Amniotic epithelial cell (primary cell): ENCODE results near the gene HTR6.
"Not testable (repeated sequence)": the region's sequence is repeated elsewhere in the genome, so short reads cannot be mapped to it uniquely, and the experiment has no call there.

Experiments
- DNase-seq: peaks from one replicate; pipeline ENCODE4 v3.0.0-alpha.2; 2010; ENCODE audit warnings: low read depth

Gene HTR6

DNA sequence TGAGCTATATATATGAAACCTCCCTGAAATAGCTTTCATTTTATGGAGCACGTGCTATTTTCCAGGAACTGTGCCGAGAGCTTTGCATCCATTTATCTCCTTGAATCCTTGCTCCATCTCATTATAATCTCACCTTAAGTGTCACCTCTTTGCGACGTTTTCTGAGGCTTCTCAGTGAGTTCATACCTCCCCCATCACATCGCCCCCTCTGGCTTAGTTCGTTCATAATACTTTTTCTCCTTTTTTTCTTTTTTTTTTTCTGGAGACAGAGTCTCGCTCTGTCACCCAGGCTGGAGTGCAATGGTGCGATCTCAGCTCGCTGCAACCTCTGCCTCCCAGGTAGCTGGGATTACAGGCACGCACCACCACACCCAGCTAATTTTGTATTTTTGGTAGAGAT, 25.4 kb upstream of the HTR6 start:
- DNase-seq, result not testable (repeated sequence)

DNA sequence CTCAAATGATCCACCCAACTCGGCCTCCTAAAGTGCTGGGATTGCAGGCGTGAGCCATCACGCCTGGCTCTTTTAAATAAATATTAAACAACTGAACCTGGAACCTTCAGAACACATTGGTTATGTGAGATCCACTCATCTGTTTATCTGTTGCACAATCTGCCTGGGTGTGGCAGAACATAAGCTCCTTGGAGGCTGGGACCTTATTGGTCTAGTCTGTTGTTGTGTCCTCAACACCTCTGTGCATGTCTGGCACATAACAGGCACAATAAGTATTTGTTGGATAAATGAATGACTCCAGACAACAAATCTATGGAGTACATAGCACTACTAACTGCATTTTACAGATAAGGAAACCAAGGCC, 24.7 kb upstream of the HTR6 start:
- peak; percentile 69 for DNase-seq

DNA sequence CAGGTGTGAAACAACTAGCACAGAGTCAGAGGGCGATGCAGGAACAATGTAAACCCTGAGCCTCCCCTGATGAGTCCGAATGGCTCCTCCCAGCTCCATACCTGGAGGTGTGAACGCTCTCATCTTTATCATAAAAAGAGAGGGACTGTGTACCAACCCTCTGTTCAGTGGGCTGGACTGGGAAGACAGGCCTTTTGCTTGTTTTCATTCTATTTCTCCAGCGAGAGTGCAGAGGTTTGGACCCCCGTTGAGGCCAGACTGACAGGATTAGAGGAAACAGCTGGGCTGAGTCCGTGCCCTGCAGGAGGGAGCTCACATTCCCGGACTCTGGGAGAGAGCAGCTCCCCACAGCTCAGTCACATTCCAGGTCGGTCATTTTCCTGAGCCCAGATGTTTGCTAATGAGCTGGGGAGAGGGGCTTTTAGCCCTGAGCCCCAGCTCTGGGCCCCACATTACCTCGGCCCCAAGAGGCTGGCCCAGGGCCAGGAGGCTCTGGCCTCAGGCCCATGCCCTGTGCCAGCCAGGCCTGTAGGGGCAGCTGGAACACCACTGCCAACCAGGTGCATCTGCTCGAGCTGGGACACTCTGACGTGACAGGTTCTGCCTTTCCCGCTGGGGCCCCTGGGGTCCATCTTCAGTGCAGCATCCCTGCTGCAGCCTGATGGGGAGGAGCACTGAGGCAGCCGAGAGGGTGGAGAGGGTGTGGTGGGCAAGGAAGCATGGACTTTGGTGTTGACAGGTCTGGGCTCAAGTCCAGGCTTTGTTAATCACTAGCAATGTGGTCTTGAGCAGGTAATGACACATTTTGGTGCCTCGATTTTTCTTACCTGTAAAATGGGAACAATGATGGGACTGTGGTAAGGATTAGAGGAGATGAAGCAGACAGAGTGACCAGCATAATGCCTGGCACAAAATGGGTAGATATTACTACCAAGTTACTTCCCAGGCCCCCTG, 24.0 kb upstream of the HTR6 start:
- no peak for DNase-seq

DNA sequence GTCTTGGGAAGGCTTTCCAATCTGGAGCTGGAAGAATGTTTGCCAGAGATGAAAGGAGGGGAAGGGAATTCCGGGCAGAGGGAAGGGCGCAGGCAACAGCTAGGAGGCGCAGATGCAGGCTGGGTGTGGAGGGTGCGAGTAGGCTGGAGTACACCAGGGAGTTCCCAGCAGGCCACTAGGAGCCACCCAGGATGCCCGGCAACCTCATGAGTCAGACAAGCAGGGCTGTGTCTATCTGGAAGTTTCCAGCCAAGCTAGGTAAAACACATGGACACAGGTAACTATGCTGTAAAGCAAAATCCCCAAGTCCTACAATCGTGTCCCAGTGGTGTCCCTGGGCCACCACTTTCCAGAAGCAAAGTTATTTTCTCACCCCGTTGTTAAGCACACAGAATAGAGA, 21.6 kb upstream of the HTR6 start:
- peak; percentile 25 for DNase-seq

DNA sequence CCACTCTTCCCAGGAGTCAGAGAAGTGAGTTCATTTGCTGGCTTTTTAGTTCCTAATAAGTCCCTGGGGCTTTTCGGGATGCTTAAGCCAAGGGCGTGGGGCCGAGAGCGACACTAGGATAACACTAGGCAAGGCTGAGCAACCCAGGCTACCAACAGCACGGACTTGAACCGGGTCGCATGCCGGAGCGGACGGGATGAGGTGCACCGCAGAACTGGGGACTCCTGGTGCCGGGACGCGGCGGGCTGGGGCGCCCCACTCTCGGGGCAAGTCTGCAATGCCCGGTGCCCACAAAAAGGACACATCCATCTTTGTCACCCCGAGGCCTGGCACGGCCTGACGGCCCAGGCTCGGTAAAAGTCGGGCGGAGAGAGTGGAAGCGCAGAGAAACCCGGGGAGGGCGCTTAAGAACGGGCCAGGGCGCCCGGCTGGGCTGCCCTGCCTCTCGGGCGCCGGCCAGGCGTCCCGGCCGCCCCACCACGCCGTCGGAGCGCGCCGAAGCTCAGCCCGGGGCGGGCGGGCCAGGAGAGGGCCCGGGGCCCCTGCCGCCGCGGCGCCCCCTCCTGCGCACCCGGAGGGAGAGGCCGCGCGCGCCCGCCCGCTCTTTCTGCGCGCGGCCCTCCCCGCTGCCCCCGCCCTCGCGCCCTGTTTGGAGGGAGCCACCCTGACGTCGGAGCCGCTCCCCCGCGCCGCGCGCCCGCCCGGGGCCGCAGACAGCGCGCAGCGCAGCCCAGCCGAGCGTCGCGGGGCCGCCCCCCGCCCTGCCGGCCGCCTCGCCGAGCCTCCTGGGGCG, 20.9 kb upstream of the HTR6 start, which contains the start of gene NBL1:
Gene NBL1 (plus strand): TSS at position 710 of the 793 bp plus-strand sequence. CDS start 10,720 bp downstream, outside the sequence.
- peak; percentile 51 for DNase-seq

DNA sequence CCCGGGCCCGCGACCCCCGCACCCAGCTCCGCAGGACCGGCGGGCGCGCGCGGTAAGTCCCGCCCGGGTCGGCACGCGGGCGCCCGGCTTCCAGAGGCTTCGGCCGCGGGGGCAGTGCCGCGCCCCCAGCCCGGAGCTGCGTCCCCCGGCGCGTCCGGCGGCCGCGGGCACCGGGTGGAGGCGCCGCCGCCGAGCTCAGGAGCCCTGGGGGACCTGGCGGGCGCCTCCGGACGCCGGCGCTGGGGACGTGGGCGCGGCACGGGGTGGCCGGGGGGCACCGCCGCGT, 20.3 kb upstream of the HTR6 start:
- DNase-seq, result no peak

DNA sequence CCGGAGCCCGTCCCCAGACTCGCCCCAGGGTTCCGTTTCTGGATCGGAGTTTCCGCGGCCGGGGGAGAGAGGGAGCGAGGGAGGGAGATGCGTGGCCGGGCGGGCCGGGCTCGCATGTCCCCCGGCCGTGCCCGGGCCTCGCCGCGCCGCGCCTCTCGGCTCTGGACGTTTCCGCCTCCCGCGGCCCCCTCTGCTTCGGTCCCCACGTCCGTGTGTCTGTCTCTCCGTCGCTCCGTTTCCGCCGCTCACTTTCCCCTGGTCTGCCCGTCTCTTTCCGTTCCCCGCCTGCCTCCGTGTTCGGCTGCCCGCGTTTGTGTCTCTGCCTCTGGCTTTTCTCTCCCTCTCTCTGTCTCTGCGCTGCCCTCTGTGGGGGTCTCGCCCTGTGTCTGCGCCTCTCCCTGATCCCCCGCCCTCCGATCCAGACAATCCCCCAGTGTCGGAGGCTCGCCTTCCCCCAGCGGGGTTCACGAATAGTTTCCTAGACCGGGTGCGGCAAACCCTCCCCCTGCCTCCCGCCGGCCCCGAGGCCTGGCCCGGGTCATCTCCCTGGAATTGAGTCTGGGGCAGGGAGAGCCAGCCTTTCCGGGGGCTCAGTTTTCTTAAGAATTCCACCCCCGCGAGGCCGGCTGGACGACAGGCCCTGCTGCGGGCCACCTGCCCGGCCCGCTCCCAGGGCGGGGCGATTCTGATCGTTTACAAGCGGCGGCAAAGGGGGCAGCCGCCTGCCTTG, 19.8 kb upstream of the HTR6 start:
- DNase-seq, result no peak

DNA sequence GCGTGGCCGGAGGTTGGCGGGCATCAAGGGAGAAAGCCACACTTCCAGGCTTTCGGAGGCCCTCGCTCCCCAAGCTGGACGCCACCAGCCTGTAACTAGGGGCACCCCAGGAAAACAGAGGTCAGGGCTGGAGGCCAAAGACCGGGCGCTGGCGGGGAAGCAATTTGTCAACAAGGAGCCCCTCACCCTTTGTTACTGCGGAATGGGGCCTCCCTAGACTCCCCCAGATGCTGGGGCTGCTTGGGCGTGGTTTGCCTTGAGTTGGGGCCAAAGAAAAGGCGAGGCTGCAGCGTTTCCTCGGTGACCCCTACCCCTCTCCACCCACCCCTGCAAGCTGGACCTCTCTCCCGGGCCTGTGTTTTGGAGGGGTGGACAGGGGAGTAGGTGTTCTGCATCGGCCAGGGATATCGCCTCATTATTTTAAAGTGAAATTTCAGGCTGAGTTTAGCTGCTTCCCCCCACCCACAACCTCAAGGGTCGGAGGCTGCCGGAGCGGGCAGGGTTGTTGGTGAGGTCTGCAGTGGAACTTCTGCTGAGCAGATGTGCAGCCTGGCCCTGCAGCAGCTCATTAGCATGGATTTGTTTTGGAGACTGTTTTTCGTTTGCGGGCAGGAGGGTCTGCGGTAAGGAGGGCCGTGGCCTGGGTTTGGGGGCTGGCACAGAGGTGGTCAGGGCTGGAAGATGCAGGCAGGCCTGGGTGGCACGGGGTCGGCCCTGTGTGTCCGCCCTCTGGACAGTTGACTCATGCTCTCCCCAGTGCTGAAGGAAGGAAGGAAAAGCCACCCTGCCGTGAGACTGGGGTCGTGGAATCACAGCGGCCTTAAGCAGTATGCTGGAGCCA, 19.0 kb upstream of the HTR6 start:
- no peak for DNase-seq

DNA sequence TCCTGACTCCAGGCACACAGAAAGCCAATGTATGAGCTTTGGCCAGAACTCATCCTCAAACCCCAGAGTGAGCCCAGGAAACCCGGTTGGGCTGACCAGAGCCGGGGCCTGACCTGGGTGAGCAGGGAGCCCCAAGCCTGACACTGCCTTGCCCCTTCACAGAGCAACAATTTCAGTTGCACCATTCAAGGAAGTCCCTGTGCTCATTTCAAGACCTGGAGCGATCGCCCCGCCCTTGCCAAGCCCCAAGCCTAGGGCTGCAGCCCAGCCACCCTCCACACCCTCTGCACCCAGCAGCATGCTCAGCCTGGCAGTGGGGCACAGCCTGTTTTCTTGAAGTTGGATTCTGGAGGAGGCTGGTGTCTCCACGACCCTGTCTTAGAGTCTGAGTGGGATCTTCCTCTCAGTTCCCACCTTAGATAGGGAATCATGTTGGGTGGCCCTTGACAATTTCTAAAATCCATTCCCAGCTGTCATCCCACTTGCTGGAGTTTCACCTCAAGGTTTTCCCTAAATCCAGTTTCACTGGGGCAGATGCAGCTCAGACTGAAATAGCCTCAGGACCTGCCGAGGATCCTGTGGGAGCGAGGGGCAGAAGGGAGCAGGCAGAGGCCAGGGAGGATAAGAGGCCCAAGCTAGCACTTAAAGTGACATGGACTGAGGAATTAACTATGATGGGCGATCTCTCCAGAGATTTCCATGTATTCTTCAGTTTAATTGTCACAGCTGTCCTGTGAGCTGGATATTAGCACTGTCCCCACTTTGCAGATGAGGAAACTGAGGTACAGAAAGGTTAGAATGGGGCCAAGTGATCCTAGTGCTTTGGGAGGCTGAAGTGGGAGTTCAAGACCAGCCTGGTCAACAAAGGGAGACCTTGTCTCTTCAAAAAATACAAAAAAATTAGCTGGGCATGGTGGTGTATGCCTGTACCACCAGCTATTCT, 18.0 kb upstream of the HTR6 start:
- DNase-seq, result no peak

DNA sequence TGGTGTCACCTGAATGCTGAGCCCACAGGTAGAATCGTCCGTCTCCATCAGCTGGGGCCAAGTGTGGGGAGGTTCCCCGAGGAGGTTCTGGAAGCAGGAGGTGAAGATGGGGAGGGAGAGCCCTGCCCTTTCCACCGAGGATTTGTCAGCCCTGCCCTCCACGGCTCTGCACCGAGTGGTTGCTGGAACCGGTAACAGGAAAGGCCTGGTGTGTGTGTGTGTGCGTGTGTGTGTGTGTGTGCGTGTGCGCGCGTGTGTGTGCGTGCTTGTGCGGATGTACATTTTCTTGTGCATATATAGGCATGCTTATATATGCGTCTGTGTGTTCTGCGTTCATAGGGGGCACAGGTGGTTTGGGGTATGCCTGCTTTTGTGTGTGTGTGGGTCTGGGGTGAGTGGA, 17.0 kb upstream of the HTR6 start:
- DNase-seq, result no peak

DNA sequence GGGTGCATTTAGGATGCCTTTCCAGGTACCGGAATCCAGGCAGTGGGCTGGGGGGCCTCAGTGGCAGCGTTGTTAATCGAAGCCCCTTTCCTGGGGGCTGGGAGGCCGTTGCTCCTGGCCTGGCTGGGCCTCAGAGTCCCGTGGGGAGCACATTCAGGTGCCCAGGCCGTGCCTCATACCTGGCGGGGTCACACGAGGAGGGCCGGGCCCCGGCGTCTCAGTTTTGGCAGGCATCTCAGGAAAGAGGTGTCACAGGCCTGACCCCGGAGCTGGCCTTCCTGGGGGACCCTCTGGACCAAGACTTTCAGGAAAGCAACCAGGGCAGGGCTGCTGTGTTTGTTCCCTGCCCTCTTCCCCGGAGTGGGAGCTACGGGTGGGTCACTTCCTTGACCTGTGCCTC, 16.4 kb upstream of the HTR6 start:
- no peak for DNase-seq

DNA sequence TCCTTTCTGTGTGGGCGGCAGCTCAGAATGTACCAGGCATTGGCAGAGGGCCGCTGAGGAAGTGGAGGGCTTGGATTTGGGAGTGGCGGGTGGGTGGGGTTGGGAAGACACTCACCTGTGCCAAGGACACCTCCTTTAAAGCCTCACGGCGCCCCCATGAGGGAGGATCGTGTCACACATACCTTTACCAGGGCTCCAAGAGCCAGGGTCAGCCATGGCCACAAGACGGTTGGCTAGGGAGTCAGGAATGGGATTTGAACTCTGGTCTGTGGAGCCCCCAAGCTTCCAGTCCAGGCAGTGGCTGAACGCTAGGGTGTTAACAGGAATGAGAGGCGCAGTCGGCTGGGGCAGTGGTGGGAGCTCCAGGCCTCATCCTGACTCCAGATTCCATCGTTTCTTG, 16.0 kb upstream of the HTR6 start:
- peak; percentile 33 for DNase-seq

DNA sequence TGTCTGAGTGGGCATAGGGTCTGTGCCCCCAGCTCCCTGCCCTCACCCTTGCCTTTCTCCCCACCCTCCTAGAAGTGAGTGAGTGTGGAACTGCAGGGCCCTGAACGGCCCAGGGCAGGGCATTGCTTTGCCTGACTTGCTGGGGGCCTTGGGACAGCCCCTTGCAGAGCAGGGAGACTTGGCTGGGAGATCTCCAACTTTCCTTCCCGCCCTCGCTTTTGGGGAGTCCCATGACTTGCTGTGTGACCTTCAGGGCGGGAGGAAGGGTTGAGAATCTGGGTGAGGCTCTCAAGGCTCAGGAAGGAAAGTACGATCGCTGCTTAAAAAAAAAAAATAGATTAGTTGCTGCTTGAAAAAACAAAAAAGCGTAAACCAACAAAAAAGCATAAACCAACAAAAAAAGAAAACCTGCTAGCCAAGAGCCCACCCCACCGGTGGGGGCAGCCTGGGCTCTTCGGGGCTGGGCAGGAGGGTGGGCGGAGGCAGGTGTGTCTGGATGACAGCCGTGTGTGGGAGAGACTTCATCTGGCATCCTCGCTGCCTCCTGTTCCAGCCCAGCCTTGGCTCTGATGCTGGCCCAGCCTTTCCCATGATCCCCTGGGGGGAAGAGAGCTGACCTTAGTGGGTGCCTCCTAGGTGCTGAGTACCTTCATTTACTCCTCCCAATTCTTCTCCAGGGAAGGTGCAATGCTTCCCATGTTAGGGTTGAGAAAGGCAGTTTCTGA, 14.1 kb upstream of the HTR6 start:
- DNase-seq, result no peak

DNA sequence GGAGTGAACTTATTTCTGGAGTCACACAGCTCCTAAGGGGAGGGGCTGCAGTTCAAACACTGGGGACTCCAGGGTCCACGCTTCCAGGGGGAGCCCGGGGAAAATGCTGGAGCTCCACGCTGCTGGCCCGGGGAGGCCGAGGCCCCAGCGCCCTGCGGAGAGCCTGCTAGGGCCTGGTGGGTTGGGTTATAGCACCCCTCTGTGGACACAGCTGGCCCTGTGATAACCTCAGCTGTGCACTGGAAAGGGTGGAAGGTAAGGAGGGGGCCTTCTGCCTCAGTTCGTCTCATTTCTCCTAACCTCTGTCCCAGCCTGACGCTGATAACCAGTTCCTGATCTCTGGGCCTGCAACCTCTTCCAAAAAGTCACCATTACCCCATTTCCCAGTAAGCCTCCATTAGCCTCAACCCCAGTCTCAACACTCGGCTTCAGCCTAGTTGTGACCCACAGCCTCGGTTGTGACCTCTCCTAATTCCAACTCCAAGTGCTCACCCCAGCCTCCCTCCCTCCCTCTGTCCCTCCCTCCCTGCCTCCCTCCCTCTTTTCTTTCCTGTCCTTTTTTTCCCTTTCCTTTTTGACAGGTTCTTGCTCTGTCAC, 13.4 kb upstream of the HTR6 start:
- peak; percentile 47 for DNase-seq

DNA sequence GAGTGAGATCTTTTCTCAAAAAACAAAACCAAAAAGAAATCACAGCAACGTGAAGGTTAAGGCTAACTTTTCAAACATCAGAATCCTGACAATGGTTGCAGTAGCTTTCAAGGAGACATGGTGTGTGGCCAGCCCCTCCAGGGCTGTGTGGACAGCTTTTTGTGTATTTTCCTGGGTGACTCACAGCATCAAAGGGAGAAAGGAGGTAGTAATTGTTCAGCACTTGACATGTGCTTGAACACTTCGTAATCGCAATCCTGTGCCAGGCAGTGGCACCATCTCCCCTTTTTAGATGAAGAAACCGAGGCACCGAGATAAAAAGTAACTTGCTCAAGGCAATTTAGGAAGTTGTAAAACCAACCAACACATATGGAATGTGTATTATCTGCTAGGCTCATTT, 10.3 kb upstream of the HTR6 start:
- peak; percentile 85 for DNase-seq

DNA sequence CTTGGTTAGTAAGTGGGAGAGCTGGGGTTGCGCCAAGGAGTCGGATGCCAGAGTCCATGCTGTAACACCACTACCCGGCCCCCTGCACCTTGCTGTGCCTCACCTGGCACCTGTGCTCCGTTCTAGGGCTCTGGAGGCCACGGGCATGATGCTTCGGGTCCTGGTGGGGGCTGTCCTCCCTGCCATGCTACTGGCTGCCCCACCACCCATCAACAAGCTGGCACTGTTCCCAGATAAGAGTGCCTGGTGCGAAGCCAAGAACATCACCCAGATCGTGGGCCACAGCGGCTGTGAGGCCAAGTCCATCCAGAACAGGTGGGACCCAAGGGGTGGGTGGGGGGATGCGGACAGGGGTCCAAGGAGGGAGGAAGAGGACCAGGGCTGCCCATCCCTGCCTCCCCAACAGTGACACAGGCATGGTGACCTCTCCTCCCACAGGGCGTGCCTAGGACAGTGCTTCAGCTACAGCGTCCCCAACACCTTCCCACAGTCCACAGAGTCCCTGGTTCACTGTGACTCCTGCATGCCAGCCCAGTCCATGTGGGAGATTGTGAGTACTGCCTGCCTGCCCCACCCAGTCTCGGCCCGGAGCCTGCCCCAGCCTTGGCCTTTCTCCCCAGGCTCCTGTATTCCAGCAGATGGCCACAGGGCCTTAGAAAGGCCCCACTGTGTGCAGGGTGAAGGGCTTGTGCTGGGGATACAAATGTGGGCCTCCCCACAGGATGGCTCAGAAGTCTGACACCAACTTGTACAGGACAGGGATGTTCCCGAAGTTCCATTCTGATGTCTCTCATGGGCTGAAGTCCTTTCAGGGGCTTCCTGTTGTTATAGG, 9.6 kb upstream of the HTR6 start:
- DNase-seq, result no peak

DNA sequence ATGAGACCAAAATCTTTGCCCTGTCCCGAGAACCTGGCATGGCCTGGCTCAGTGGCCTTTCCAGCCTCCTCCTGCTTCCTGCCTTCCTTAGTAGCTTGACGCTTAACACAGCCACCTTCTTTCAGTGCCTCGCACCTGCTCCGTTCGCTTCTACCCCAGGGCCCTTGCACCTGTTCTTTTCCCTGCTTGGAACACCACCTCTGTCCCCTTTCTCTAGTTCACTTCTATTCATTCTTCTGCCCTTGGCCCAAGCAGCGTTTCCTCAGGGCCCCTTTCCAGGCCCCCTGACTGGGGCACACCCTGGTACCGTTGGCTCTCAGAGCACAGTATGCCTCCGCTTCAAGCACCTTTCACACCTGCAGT, 9.0 kb upstream of the HTR6 start:
- DNase-seq, result no peak

DNA sequence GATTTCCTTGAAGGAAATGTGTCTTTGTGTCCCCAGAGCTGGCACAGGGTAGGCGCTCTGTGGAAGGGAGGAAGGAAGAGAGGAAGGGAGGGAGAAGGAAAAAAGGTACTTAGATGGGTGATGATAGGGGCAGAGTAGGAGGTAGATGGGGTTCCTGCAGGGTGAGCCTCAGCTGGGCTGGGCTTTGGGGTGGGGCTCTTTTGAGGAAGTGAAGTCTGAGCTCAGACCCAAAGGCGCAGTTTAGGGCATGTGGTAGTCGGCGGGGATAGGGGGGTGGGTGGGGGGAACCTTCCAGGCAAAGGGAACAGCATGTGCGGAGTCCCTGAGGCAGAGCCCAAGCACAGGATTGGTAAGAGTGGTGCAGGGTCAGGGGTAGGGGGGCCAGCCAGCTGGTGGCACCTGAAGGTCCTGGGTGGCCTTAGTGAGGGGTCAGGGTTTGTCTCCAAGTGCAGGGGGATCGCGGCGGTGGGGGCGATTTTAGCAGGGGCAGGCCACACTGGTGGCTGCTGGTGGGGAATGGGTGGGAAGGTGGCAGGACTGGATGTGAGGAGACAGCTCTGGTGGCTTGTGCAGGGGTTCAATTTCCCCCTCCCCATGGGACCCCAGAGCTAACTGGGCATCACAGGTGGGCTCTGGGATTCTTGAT, 8.4 kb upstream of the HTR6 start:
- DNase-seq, result no peak
